ENCODE measurements around the gene NTMT1. TPM values are rescaled to one million over a fixed set of nuclear protein-coding genes. Genes with fewer than 3 reads are reported as not detected.

The NTMT1 gene
- total RNA-seq, 3 donors from 2014 or later: 22.0 to 32.0 (median 26.2) TPM

DNA sequence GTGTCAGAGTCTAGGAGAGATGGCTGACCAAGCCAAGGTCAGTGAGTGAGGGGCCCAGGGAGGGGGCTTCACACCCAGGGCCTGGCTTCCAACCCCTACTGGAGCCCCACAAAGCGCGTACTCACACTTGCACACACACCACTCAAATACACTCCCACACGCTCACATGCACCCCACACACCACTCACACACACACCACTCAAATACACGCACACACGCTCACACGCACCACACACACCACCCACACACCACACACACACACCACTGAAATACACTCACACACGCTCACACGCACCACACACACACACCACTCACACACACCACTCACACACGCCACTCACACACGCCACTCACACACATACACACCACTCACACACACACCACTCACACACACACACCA lies 21.7 kb downstream of the NTMT1 start:
- H3K4me1 ChIP-seq (ENCODE audit: low read depth): no peaks in the 10 kb centered on the region
- intact Hi-C loops (cut with DNase I, micrococcal nuclease): loop anchor here in 1 of 2 donors (5.0 kb wide), 1 partner anchor 135 kb away; no protein-coding TSS in a partner anchor
- ATAC-seq: no peak
- H3K9me3 ChIP-seq: no peaks in the 10 kb centered on the region
- TF ChIP-seq, protein P1, sequence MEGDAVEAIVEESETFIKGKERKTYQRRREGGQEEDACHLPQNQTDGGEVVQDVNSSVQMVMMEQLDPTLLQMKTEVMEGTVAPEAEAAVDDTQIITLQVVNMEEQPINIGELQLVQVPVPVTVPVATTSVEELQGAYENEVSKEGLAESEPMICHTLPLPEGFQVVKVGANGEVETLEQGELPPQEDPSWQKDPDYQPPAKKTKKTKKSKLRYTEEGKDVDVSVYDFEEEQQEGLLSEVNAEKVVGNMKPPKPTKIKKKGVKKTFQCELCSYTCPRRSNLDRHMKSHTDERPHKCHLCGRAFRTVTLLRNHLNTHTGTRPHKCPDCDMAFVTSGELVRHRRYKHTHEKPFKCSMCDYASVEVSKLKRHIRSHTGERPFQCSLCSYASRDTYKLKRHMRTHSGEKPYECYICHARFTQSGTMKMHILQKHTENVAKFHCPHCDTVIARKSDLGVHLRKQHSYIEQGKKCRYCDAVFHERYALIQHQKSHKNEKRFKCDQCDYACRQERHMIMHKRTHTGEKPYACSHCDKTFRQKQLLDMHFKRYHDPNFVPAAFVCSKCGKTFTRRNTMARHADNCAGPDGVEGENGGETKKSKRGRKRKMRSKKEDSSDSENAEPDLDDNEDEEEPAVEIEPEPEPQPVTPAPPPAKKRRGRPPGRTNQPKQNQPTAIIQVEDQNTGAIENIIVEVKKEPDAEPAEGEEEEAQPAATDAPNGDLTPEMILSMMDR (IDR thresholded peaks at IDR 0.05): no peak
- no peak overlapping the region for H3K4me3 ChIP-seq
- H3K36me3 ChIP-seq (ENCODE audit: low read depth): no peaks in the 10 kb centered on the region
- no peak for DNase-seq

DNA sequence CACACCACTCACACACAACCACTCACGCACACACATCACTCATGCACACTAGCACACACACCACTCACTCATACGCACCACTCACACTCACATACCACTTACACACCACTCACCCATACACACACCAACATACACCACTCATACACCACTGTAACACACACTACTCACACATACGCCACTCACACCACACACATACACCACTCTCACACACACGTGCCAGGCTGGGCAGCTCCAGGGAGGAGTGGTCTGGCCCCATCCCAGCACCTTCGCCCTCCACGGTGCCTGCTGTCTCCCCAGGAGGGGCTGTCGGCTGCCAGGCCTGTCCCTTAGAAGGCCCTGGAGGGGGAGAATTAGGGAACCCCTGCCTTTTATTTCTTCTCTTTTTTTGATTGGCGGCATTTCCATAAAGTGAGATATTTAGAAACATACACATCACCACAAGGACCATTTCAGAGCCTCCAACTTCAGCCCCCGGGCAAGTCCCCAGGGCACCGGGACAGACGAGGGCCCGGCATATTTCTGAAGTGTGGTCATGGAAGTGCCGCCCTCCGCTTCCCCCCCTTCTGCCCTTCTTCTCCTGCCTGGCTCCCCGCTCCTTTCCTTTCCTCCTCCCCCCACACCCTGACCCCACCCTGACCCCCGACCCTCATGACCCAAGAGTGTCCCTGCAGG lies 22.3 kb downstream of the NTMT1 start:
- DNase-seq: no peak
- no peaks in the 10 kb centered on the region for H3K36me3 ChIP-seq (ENCODE audit: low read depth)
- no peak overlapping the region for H3K4me3 ChIP-seq
- intact Hi-C loops (cut with DNase I, micrococcal nuclease): loop anchor here in 1 of 2 donors (5.0 kb wide), 1 partner anchor 134 kb away; no protein-coding TSS in a partner anchor
- H3K4me1 ChIP-seq (ENCODE audit: low read depth): no peaks in the 10 kb centered on the region
- TF ChIP-seq, protein P1 (IDR thresholded peaks at IDR 0.05): no peak
- no peaks in the 10 kb centered on the region for H3K9me3 ChIP-seq
- ATAC-seq: no peak

DNA sequence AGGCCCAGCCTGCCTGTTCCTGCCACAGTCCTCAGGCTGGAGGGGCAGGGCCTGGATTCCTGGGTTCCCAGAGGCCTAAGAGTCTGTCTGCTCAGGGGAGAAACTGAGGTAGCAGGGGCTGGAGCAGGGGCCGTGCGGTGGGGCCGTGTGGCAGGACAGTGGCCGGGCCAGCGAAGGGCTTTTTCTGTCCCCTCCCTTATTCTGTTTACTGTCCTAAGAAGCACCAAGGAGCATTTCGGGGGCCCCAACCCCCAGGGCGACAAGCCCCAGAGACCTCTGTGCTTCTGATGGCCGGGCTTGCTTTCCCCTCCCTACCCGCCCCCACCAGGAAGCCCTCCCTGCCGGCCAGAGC lies 22.8 kb downstream of the NTMT1 start:
- no peaks in the 10 kb centered on the region for H3K4me1 ChIP-seq (ENCODE audit: low read depth)
- no peaks in the 10 kb centered on the region for H3K36me3 ChIP-seq (ENCODE audit: low read depth)
- ATAC-seq: no peak
- TF ChIP-seq, protein P1 (IDR thresholded peaks at IDR 0.05): no peak
- H3K9me3 ChIP-seq: no peaks in the 10 kb centered on the region
- no peak overlapping the region for H3K4me3 ChIP-seq
- intact Hi-C loops (cut with DNase I, micrococcal nuclease): loop anchor here in 1 of 2 donors (5.0 kb wide), 1 partner anchor 134 kb away; no protein-coding TSS in a partner anchor
- no peak for DNase-seq

DNA sequence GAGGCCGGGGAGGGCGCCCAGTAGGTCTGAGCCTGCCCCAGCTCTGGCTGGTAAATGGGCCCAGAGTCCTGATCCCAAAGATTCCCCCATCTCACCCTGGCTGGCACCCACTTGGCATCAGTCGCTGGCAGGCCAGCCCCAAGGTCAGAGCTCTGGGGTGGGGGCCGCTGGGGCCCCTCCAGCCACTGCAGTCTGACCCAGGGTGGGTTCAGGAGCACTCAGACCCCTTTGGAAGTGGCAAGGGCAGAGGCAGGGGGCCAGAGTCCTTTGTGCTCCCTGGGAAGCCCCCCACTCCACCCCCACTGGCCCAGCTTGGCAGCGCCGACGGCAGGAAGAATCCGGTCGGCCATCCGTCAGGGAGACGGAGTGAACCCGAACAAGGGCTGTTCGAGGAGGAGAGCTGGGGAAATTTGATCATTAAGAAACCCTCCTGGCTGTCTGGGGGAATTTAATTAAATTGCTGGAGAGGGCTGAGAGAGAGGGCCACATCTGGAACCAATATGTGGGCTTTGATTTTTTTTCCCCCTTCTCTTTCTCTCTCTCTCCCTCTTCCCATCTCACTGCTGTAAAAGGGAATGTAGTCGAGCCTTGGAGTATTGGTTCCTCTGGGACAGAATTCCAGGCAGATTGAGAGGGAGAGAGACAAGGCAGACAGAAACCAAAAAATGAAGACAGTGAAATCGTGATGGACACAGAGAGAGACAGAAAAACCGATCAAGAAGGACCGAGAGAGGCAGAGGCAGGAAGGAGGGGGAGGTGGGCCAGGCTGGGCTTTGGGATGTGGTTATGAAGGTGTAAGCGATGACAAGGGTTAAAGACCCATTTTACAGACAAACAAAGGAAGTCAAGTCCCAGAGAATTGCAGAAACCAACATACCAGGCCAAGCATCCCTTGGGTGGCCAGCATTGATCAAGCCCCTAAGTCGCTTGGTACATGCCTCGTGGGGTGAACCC lies 24.0 kb downstream of the NTMT1 start:
- no peaks in the 10 kb centered on the region for H3K9me3 ChIP-seq
- no peaks in the 10 kb centered on the region for H3K4me1 ChIP-seq (ENCODE audit: low read depth)
- H3K4me3 ChIP-seq: no peak overlapping the region
- no peaks in the 10 kb centered on the region for H3K36me3 ChIP-seq (ENCODE audit: low read depth)
- intact Hi-C loops (cut with DNase I, micrococcal nuclease): loop anchor here (5.0 to 10.0 kb wide), 2 partner anchors 132 to 145 kb away; no protein-coding TSS in a partner anchor
- ATAC-seq (no peak), DNase-seq (no peak)
- TF ChIP-seq, protein P1 (IDR thresholded peaks at IDR 0.05): no peak

DNA sequence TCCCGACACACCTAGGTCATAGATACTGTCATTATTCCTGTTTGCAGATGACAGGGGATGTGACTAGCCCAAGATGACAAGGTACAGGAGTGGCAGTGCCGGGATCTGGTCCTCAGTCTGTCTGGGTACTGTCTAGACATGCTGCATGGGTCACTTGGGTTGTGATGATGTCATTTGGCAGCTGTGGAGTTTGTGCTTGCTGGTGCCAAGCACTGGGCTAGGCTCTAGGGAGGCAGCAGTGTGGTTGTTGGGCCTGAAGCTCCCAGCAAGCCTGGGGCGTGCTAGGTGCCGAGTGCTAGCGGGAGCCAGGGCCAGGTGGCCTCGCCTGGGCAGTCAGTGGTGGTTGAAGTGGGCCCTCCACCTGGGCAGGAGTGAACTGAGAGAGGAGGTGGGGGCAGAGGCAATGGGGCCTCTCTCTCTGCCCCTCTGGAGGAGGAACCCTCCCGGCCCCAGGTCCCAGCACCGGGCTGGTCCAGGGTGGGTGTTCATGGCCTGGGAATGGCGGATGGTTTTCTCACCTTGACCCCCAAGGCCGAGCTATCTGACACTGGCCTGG lies 24.8 kb downstream of the NTMT1 start:
- TF ChIP-seq, protein P1 (IDR thresholded peaks at IDR 0.05): no peak
- Histone ChIP-seq H3K4me1 (ENCODE audit: low read depth) (no peaks in the 10 kb centered on the region), H3K9me3 (no peaks in the 10 kb centered on the region), H3K4me3 (no peak overlapping the region), H3K36me3 (ENCODE audit: low read depth) (no peaks in the 10 kb centered on the region)
- no peak for DNase-seq
- intact Hi-C loops (cut with DNase I, micrococcal nuclease): loop anchor here in 1 of 2 donors (10.0 kb wide), 1 partner anchor 144 kb away; no protein-coding TSS in a partner anchor
- ATAC-seq: no peak

All from mucosa of descending colon (tissue), 3 donors.